GM06990 (cell line): ENCODE measurements around the gene CRY2.

Source experiments
- DNase-seq: peaks from one replicate; pipeline ENCODE4 v3.0.0-alpha.2; 2011; ENCODE audit not compliant: insufficient read length; ENCODE audit errors: extremely low read depth
- H3K27me3 ChIP-seq: replicated peaks from 2 replicates; pipeline ENCODE4 v1.6.0; 2011; ENCODE audit warnings: low read length; ENCODE audit not compliant: control insufficient read depth, insufficient read depth
- H3K36me3 ChIP-seq: 2 replicates; pipeline ENCODE4 v1.5.1; 2011; ENCODE audit warnings: low read length; ENCODE audit not compliant: control insufficient read depth, insufficient read depth
- H3K4me3 ChIP-seq: replicated peaks from 2 replicates; pipeline ENCODE4 v1.5.1; 2011; ENCODE audit warnings: low read depth, mild to moderate bottlenecking, control low read depth, low read length
- TF ChIP-seq, protein P1 (sequence below): IDR thresholded peaks from 2 replicates; pipeline ENCODE4 v1.5.1; 2011; ENCODE audit warnings: low read length, control low read depth, mild to moderate bottlenecking, inconsistent platforms; ENCODE audit not compliant: insufficient read depth, poor library complexity, severe bottlenecking

The CRY2 gene

DNA sequence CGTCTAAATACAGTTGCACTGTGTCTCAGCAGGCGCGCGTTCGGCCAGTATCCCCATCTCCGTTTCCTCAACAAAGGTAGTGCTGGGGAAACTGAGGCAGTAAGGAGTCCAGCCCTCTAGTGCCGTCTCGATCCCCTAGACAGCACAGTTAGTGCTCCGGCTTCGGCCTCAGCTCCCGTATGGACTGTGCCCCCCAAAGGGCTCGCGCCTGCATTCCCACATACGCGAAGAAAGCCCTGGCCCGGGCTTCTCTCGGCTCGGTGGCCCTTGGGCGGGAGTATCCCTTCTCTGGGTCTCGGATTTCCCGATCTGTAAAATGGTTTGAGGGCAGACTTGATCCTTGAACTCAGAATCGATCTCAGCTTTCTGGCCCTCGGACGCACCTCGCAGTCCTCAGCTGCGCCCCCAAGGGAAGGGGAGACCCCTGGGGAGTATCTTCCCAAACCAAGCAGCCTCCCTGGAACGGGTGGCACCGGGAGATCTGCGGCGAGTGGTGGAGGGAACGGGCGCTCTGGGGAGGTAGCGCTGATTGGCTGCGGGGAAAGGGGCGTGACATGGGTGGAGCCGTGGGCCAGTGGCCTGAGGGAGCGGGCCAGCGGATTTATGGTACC is 71.2 kb downstream of the CRY2 start:
- peaks cover 18% of the 10 kb centered on the region for H3K36me3 ChIP-seq
- H3K27me3 ChIP-seq = peaks cover under 1% of the 10 kb centered on the region; the same call in 1 of the 2 replicates
- TF ChIP-seq, protein P1, sequence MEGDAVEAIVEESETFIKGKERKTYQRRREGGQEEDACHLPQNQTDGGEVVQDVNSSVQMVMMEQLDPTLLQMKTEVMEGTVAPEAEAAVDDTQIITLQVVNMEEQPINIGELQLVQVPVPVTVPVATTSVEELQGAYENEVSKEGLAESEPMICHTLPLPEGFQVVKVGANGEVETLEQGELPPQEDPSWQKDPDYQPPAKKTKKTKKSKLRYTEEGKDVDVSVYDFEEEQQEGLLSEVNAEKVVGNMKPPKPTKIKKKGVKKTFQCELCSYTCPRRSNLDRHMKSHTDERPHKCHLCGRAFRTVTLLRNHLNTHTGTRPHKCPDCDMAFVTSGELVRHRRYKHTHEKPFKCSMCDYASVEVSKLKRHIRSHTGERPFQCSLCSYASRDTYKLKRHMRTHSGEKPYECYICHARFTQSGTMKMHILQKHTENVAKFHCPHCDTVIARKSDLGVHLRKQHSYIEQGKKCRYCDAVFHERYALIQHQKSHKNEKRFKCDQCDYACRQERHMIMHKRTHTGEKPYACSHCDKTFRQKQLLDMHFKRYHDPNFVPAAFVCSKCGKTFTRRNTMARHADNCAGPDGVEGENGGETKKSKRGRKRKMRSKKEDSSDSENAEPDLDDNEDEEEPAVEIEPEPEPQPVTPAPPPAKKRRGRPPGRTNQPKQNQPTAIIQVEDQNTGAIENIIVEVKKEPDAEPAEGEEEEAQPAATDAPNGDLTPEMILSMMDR = no peak
- peak overlapping the region; percentile 99 for H3K4me3 ChIP-seq
- DNase-seq = peak; percentile 76

DNA sequence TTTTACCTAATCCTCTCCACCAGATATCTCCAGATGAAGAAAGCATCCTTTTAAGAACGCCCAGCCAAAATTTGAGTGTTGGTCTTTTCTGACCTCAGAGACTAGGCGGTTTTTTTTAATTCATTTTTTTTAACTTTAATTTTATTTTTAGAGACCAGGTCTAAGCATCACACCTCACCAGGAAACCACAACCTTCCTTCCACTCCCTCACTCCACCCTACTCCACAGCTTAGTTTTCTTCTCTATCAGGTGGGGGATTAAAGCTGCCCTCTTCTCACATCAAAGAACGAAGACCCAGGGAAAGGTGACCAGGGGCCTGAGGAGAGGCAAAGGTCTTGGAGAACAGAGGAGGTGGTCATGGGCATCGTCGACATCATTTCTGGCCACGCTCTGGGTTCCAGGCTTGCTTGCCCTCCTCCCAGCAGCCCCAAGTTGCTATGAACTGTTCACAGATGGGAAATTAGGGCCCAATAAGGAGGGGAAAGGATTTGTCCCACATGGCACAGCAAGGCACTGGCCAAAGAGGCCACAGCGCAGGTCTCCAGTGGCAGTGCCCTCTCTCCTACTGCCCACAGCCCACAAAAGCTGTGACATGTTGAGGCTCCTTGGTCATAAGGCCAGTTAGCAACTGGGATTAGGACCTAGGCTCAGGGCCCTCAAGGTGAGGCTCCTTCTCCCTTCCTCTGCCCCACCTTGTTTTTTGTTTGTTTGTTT is 71.8 kb downstream of the CRY2 start:
- TF ChIP-seq, protein P1 = no peak
- no peak for DNase-seq
- H3K36me3 ChIP-seq = peaks cover 11% of the 10 kb centered on the region
- H3K4me3 ChIP-seq = no peak overlapping the region
- peaks cover 2% of the 10 kb centered on the region; the same call in 1 of the 2 replicates for H3K27me3 ChIP-seq

DNA sequence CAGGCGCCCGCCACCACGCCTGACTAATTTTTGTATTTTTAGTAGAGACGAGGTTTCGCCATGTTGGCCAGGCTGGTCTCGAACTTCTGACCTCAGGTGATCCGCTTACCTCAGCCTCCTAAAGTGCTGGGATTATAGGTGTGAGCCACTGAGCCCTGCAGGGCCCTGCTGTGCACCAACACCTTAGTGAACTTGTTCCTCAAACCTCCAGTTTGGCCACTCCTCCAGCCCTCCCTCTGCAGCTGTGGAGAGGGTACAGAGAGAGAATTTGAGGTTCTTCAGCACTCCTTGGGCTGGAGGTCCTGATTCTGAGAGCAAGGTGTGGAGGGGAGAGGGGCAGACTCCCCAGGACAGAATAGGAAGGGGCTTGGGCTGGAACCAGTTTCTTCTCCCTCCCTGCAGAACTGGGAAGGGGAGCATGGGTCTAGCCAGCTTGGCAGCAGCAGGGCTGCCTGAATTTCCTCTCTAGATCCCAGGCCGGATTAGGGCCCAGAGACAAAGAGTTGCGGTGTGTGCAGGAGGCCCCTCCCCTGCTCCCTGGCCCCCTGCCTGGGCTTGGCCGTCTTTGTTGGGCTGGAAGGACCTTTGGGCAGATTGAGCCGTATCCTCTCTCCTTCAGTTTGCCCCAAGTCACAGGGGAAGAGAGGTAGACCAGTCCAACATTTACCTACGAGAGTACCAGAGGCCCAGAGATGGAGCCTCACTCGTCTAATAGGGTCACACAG is 72.7 kb downstream of the CRY2 start:
- TF ChIP-seq, protein P1 = no peak
- no peak for DNase-seq
- peaks cover 2% of the 10 kb centered on the region; the same call in 1 of the 2 replicates for H3K27me3 ChIP-seq
- peaks cover 4% of the 10 kb centered on the region for H3K36me3 ChIP-seq
- H3K4me3 ChIP-seq = no peak overlapping the region

DNA sequence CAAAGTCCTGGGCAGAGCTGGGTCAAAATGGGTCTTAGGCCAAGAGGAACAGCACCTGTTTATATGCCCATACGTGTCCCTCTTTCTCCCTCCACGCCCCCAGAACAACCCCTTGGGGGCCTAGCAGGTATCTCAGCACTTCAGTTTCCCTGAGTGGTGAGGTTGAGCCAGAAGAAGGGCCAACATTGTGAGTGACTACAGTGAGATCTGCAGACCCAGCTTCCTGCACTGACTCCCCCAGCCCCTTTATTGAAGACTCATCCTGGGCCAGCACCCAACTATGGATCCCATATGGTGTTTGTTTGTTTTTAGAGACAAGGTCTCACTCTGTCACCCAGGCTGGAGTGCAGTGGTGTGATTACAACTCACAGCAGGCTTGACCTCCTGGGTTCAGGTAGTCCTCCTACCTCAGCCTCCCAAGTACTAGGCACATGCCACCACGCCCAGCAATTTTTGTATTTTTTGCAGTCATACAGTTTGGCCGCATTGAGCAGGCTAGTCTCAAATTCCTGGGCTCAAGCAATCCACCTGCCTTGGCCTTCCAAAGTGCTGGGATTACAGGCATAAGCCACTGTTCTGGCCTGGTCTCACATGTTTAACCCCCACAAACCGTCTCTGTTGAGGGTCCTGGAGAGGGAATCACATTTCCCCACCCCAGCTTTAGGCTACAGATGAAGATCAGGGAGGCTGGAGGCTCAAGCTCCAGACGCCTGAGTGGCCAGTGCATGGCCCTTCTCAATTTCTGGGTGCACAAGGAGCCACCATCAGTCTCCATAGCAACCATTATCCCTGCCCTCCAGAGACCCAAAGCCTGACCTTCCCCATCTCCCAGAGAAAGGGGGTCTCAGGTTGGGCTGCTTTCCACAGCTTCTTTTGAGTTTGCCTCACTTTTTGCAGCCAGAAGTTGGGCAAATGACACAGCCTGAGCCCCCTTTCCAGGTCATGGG is 73.5 kb downstream of the CRY2 start:
- TF ChIP-seq, protein P1 = no peak
- no peaks in the 10 kb centered on the region for H3K36me3 ChIP-seq
- DNase-seq = no peak
- H3K4me3 ChIP-seq = no peak overlapping the region
- H3K27me3 ChIP-seq = peaks cover 2% of the 10 kb centered on the region; the same call in 1 of the 2 replicates

DNA sequence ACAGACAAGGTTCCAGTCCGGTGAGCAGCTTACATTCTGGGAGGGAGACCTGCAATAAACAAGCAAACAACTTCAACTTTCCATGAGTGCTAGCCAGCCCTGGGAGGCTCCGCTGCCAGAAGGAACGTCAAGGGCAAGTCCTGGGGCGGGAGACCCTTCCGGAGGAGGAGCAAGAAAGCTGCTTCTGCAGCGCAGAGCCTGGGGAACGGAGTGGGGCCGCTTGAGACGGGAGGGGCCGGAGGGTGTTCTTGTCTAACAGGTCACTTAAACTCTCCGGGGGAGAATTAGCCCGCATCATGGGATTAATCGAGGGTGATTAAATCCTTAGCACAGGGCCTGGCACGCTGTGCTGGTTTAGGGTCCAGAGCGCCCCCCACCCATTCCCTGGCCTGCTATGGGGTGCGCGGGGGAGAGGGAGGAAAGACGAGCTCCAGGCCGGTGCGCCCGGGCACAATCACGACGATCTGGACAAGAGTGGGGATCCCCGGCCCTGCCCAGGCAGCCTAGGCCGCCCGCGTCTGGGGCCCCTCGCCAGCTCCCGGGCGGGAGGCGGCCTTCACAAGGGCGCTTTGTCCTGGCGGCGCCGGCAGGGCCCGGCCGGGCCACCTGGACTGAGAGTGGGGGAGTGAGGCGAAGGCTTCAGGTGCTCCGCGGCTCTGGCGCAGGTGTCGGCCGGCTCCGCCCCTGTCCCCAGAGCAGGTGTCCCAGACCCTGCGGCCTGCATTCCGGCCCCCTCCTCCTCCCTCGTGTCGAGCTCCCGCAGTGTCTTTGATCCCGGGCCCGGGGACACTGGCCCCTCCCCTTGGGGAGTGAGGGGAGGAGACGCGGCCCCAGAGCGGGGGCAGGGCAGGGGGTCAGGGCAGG is 74.5 kb downstream of the CRY2 start:
- H3K4me3 ChIP-seq = no peak overlapping the region
- no peak for DNase-seq
- H3K27me3 ChIP-seq = peaks cover 2% of the 10 kb centered on the region; the same call in 1 of the 2 replicates
- no peaks in the 10 kb centered on the region for H3K36me3 ChIP-seq
- TF ChIP-seq, protein P1 = no peak
